ENCODE measurements around the gene GSAP.

DNA sequence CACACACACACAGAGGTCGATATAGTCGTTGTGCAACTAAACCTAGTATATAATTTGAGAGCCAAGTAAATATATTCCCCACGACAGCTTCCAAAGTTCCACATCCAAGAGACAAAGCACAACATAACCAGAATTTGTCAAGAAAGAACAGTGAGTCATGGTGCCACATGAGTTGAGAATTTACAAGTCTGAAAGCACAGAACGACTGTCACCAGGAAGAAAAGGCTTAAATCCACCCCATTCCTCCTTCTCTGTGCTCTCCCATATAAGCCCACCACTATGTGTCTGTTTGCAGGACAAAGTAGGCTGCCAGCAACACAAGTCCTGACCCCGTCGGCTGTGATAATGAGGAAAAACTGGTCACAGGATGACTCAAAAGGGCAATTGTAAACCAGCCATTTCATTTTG, 32.8 kb downstream of the GSAP start:
- TF ChIP-seq CTCF (conservative IDR thresholded peaks at IDR 0.05; ENCODE audit: low read length) (no peak), EZH2phosphoT487 (IDR thresholded peaks at IDR 0.05; ENCODE audit: borderline replicate concordance, low read depth, low read length) (no peak)

Data from OCI-LY7 (cell line).